ENCODE results near the gene OR10H5.

Gene OR10H5

GRCh38 chr19:15787611-15788155 lies at the start of gene OR10H5:
Gene OR10H5 (plus strand): TSS chr19:15787661. CDS start chr19:15794049, 6,388 bp downstream.
- TF ChIP-seq CTCF (IDR thresholded peaks at IDR 0.05; ENCODE audit: borderline replicate concordance, control extremely low read depth, extremely low read depth, insufficient read depth, missing control alignments) = no peak
- no peak for DNase-seq (ENCODE audit: low spot score)
- in situ Hi-C loops (cut with MboI; ENCODE audit: low sequenced_read_pairs, unreplicated experiment) = no loop called here

GRCh38 chr19:15737722-15738121 lies 49.7 kb upstream of the OR10H5 start, which contains the start of gene OR10H3:
Gene OR10H3 (plus strand): TSS chr19:15737985. CDS start chr19:15741393, 3,408 bp downstream.
- TF ChIP-seq CTCF (IDR thresholded peaks at IDR 0.05; ENCODE audit: borderline replicate concordance, control extremely low read depth, extremely low read depth, insufficient read depth, missing control alignments) = no peak
- in situ Hi-C loops (cut with MboI; ENCODE audit: low sequenced_read_pairs, unreplicated experiment) = no loop called here
- no peak for DNase-seq (ENCODE audit: low spot score)

GRCh38 chr19:15740785-15741184 lies 46.7 kb upstream of the OR10H5 start:
- DNase-seq (ENCODE audit: low spot score) = no peak
- in situ Hi-C loops (cut with MboI; ENCODE audit: low sequenced_read_pairs, unreplicated experiment) = no loop called here
- TF ChIP-seq CTCF (IDR thresholded peaks at IDR 0.05; ENCODE audit: borderline replicate concordance, control extremely low read depth, extremely low read depth, insufficient read depth, missing control alignments) = no peak

GRCh38 chr19:15748239-15748638 lies 39.2 kb upstream of the OR10H5 start:
- in situ Hi-C loops (cut with MboI; ENCODE audit: low sequenced_read_pairs, unreplicated experiment) = no loop called here
- no peak for TF ChIP-seq CTCF (IDR thresholded peaks at IDR 0.05; ENCODE audit: borderline replicate concordance, control extremely low read depth, extremely low read depth, insufficient read depth, missing control alignments)
- DNase-seq (ENCODE audit: low spot score) = no peak

GRCh38 chr19:15758379-15758778 lies 29.1 kb upstream of the OR10H5 start:
- TF ChIP-seq CTCF (IDR thresholded peaks at IDR 0.05; ENCODE audit: borderline replicate concordance, control extremely low read depth, extremely low read depth, insufficient read depth, missing control alignments) = no peak
- DNase-seq (ENCODE audit: low spot score) = no peak
- in situ Hi-C loops (cut with MboI; ENCODE audit: low sequenced_read_pairs, unreplicated experiment) = no loop called here

GRCh38 chr19:15759962-15760565 lies 27.4 kb upstream of the OR10H5 start:
- no peak for TF ChIP-seq CTCF (IDR thresholded peaks at IDR 0.05; ENCODE audit: borderline replicate concordance, control extremely low read depth, extremely low read depth, insufficient read depth, missing control alignments)
- in situ Hi-C loops (cut with MboI; ENCODE audit: low sequenced_read_pairs, unreplicated experiment) = no loop called here
- peak; percentile 32 for DNase-seq (ENCODE audit: low spot score)

Measured in GM13976 (cell line).